ENCODE measurements around the gene FARS2. TPM values are rescaled to one million over a fixed set of nuclear protein-coding genes. Genes with fewer than 3 reads are reported as not detected.

The FARS2 gene
- total and polyA plus RNA-seq, 2 of the 13 experiments (the other 11 are each of a cell fraction or from before 2014, with no cell fraction given), result 15.4 to 26.0 TPM

GRCh38 chr6:5498579-5498899, 237.2 kb downstream of the FARS2 start:
- Histone ChIP-seq H3K9ac (ENCODE audit: insufficient read depth, low read depth, low read length) (no peak overlapping the region), H4K20me1 (ENCODE audit: insufficient read depth, low read length) (no peaks in the 10 kb centered on the region), H3K27me3 (ENCODE audit: control insufficient read depth in 1 of 2, insufficient read depth in 2 of 2, low read length in 2 of 2) (no peaks in the 10 kb centered on the region), H3K4me1 (ENCODE audit: insufficient read depth, low read length) (no peaks in the 10 kb centered on the region), H3K36me3 (replicated peaks in 1 of 2; ENCODE audit: control insufficient read depth in 1 of 2, insufficient read depth in 2 of 2, low read length in 2 of 2) (no peaks in the 10 kb centered on the region), H3K79me2 (ENCODE audit: insufficient read depth, low read length) (no peaks in the 10 kb centered on the region), H3K9me3 (ENCODE audit: low read length) (no peaks in the 10 kb centered on the region), H3K4me3 (replicated peaks in 1 of 3; ENCODE audit: insufficient read depth in 1 of 3, low read depth in 2 of 3, low read length in 3 of 3) (no peak overlapping the region), H3K4me2 (ENCODE audit: low read depth, low read length) (no peak overlapping the region), H3K27ac (ENCODE audit: extremely low read length, insufficient read depth, low read length) (no peak overlapping the region), H2AFZ (ENCODE audit: low read length) (no peak overlapping the region)
- ChIA-PET POLR2A (no interaction called here), CTCF (ENCODE audit: low intra/inter-chr PET ratio, low total read pairs) (no interaction called here)
- DNase-seq (ENCODE audit: low spot score) (no peak), ATAC-seq (no peak), FAIRE-seq (no peak)
- TF ChIP-seq ZNF747 (CRISPR knock-in tag; IDR thresholded peaks at IDR 0.05; ENCODE audit: borderline replicate concordance) (no peak), KDM3A (CRISPR knock-in tag; IDR thresholded peaks at IDR 0.05; ENCODE audit: low read depth) (no peak), ZNF597 (CRISPR knock-in tag; IDR thresholded peaks at IDR 0.05) (no peak), ZFP91 (CRISPR knock-in tag; IDR thresholded peaks at IDR 0.05; ENCODE audit: borderline replicate concordance) (no peak), LBX2 (CRISPR knock-in tag; IDR thresholded peaks at IDR 0.05; ENCODE audit: borderline replicate concordance) (no peak)
- in situ Hi-C loops (cut with HindIII; ENCODE audit: extremely low pct_ligation_motif_present, low pct_unique_long_range_greater_than_20kb) (no loop called here), intact Hi-C loops (cut with micrococcal nuclease; ENCODE audit: unreplicated experiment) (no loop called here)
- BruUV-seq (replicated peaks), result no TSS peak
- 100% methylated on average over 1 of the region's 1 CpG for WGBS (ENCODE audit: low lambda C conversion rate)

All from HepG2 (cell line).